CD4-positive, alpha-beta T cell treated with Interleukin-4 for 4 hours (primary cell): ENCODE measurements around the gene NCKIPSD.
A peak's percentile ranks its signal among the peaks of the same experiment; 100 is the strongest.
"Not testable (repeated sequence)": the region's sequence is repeated elsewhere in the genome, so short reads cannot be mapped to it uniquely, and the experiment has no call there.

Source experiments
- DNase-seq: peaks from one replicate; pipeline ENCODE4 v3.0.0-alpha.2; 2020

NCKIPSD gene

GRCh38 chr3:48685603-48686511 lies at the start of gene NCKIPSD:
Gene NCKIPSD (minus strand): TSS chr3:48685915. CDS start chr3:48685807, 108 bp downstream.
- DNase-seq = peak; percentile 83

- DNase-seq = not testable (repeated sequence)
Measured at GRCh38 chr3:48735075-48735767, 49.5 kb upstream of the NCKIPSD start.

DNA sequence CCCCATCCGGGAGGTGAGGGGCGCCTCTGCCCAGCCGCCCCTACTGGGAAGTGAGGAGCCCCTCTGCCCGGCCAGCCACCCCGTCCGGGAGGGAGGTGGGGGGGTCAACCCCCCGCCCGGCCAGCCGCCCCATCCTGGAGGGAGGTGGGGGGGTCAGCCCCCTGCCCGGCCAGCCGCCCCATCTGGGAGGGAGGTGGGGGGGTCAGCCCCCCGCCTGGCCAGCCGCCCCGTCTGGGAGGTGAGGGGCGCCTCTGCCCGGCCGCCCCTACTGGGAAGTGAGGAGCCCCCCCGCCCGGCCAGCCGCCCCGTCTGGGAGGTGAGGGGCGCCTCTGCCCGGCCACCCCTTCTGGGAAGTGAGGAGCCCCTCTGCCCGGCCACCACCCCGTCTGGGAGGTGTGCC lies 48.8 kb upstream of the NCKIPSD start:
- not testable (repeated sequence) for DNase-seq

DNA sequence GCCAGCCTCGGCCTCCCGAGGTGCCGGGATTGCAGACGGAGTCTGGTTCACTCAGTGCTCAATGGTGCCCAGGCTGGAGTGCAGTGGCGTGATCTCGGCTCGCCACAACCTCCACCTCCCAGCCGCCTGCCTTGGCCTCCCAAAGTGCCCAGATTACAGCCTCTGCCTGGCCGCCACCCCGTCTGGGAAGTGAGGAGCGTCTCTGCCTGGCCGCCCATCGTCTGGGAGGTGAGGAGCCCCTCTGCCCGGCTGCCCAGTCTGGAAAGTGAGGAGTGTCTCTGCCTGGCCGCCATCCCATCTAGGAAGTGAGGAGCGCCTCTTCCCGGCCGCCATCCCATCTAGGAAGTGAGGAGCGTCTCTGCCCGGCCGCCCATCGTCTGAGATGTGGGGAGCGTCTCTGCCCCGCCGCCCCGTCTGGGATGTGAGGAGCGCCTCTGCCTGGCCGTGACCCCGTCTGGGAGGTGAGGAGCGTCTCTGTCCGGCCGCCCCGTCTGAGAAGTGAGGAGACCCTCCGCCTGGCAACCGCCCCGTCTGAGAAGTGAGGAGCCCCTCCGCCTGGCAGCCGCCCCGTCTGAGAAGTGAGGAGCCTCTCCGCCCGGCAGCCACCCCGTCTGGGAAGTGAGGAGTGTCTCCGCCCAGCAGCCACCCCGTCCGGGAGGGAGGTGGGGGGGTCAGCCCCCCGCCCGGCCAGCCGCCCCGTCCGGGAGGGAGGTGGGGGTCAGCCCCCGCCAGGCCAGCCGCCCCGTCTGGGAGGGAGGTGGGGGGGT lies 48.2 kb upstream of the NCKIPSD start:
- not testable (repeated sequence) for DNase-seq

DNA sequence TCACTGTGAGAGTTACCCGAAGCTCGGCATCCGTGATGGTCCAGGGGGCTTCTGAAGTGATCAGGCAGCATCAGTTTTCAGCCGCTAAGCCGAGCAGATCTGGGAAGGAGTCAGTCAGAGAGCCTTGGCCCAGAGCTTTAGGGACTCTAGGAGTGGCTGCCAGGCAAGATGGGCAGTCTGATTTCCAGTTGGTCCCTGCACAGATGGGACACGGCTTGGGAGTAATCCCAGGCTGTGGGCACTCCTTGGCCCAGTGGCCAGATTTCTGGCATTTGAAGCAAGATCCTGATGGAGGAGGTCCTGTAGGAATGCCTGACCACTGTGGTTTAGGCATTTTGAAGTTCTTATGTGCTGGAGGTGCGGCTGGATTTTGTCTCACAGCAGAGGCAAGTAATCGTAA lies 41.8 kb upstream of the NCKIPSD start:
- no peak for DNase-seq

- not testable (repeated sequence) for DNase-seq
Measured at GRCh38 chr3:48725185-48725855, 39.6 kb upstream of the NCKIPSD start.

GRCh38 chr3:48723725-48724124 lies 38.0 kb upstream of the NCKIPSD start:
- DNase-seq = no peak

DNA sequence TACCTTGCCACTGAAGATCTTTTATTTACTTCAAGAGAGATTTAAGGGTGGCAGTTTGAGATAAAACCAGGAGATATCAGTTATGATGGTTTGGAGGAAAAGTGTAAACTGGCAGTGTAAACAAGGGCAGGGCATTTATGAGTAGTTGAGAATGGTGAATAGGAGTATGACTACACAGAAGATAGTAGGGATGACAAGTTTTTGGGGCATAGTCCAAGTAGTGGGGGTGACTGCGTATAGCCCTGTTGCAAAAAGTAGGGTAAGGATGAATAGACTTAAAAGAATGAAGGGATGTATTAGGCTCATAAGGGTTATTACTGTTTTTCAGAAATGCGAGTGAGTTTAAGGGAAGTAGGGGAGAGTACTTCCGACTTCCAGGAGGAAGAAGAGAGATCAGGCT lies 37.6 kb upstream of the NCKIPSD start:
- not testable (repeated sequence) for DNase-seq

DNA sequence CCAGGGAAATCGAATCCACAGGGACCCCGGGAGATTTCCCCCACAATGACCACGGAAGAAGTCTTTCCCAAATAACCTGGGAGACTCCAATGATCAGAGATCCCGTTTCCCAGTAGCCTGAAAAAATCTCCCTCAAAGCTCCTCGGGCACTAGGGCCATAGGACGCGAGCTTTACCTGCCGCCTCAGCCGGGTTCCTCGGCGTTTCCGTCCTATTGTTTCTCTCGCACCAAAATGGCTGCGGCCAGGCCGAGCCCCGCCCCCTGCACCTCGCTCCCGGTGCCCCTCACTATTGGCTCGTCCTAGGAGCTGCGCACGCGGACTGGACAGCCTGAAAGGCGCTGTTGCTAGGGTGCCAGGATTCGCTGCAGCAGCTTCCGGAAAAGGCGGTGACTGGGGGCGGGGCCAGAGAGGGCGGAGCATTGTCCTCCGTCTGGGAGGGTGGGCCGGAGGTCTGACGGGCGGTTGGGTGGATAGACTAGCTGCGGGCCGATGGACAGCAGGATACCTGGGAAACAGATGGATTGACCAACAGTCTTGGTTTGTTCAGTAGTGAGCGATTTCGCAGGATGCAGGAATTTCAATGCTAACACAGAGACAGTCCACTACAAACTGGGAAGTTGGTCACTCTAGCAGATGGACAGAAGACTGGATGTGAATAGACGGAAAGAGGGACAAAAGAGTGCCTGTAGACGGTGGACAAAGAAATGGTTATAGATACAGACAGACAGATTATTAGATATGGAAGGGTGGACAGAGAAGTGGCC lies 31.4 kb upstream of the NCKIPSD start, which contains the start of gene IP6K2:
Gene IP6K2, minus strand, starts transcription at position 240 of the 765 bp plus-strand sequence. CDS start 21,930 bp downstream, outside the sequence.
- DNase-seq = peak; percentile 97

GRCh38 chr3:48716508-48716981 lies 30.8 kb upstream of the NCKIPSD start:
- DNase-seq = peak; percentile 15

- DNase-seq = no peak
Measured at GRCh38 chr3:48715174-48715800, 29.6 kb upstream of the NCKIPSD start.

GRCh38 chr3:48711727-48712126 lies 26.0 kb upstream of the NCKIPSD start:
- no peak for DNase-seq

DNA sequence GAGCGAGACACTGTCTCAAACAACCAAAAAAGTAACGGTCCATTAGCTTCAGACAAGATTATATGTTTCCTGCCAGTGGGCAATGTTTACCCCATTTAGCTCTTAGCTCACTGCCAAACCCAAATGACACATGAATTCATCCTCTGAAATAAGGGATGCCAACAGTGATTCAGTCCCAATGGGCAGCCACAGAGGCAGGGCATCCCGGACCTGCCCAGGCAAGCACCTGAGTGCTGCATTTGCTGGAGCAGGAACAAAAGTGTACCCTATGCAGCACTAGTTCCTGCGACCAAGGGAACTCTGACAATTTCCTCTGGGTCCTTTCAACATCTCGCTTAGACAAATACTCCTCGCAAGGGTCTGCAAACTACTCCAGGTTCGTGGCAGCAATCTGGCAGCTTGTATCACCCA lies 23.3 kb upstream of the NCKIPSD start:
- no peak for DNase-seq

GRCh38 chr3:48708481-48708889 lies 22.8 kb upstream of the NCKIPSD start:
- DNase-seq = no peak

DNA sequence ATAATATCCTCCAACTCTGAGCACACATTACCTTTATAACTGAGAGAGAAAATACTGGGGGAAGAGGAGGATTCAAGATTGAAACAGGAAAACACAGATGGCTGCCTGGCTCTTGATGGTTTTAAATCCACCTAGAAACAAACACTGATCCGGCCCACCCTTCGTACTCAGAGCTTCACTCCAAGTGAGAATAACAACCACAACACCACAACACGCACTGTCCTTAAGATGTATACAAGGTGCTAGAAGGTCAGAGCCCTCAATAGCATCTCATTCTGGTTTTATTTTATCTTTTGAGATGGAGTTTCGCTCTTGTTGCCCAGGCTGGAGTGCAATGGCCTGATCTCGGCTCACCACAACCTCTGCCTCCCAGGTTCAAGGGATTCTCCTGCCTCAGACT lies 21.4 kb upstream of the NCKIPSD start:
- DNase-seq = no peak

GRCh38 chr3:48702320-48702920 lies 16.7 kb upstream of the NCKIPSD start:
- DNase-seq = no peak

- no peak for DNase-seq
Measured at GRCh38 chr3:48700731-48701405, 15.2 kb upstream of the NCKIPSD start.

DNA sequence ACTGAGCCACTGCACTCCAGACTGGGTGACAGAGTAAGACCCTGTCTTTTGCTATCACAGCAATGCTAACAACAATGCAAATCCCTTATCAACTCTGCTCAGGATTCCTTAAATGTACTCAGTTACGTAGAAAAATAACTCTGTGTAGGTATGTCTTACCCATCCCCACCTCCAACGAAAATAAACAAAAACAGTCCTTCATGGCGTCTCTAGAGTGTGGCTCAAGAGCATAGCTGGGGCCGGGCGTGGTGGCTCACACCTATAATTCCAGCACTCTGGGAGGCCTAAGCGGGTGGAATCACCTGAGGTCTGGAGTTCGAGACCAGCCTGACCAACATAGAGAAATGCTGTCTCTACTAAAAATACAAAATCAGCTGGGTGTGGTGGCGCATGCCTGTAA lies 13.2 kb upstream of the NCKIPSD start:
- no peak for DNase-seq

DNA sequence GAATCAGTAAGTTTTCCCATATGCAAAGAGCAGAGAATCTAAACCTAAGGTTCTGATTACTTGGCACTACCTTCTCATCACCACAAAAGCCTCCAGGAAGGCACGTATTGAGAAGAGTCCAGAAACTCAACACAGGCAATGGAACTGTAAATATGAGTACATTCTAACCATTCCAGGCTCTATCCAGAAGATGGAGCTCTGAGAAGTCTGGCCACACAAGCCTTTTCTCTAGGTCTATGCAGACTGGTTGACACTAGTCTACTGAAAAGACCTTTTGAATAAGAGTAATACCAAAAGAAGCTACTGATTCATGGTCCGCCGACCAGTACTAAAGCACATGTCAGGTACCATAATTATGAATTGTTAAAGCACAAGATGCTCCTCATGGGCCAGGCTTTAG lies 12.2 kb upstream of the NCKIPSD start:
- no peak for DNase-seq

GRCh38 chr3:48696601-48697000 lies 10.9 kb upstream of the NCKIPSD start:
- DNase-seq = no peak
